ENCODE results near the gene RBMS1. TPM values are rescaled to one million over a fixed set of nuclear protein-coding genes. Genes with fewer than 3 reads are reported as not detected.
A peak's percentile ranks its signal among the peaks of the same experiment; 100 is the strongest.

Gene RBMS1
- total and polyA plus RNA-seq, 4 donors = 7.9 to 23.5 (median 15.5) TPM

DNA sequence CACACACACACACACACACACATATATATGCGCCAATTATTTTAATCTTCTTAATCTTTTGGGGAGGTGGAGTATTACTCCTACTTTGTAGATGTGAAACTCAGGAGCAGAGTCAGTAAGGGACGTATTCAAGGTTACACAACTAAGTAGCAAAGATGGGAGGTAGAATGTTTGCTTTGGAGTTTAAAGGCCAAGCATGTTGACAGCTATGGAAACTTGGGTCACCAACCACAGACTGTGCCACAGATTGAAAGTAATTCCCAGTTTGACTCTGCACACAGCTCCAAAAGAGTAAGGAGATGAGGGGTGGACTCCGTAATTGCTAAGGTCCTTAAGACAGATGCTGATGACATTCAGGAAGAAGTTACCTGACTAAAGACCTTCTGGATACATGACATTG is 168.7 kb downstream of the RBMS1 start:
- peaks cover 1 to 16% (median 11%) of the 10 kb centered on the region in 4 donors for H3K4me1 ChIP-seq (ENCODE audit: control insufficient read depth in 4 of 4, insufficient read depth in 4 of 4, low read length in 3 of 4)

More for the DNA sequence above, 168.7 kb downstream of the RBMS1 start:
- H3K9me3 ChIP-seq (ENCODE audit: control insufficient read depth in 4 of 4, low read length in 3 of 4) = no peaks in the 10 kb centered on the region
- no peak overlapping the region for H3K4me3 ChIP-seq (ENCODE audit: low read depth in 1 of 3, low read length in 3 of 3)
- no peak overlapping the region for H3K27ac ChIP-seq (ENCODE audit: low read depth in 1 of 2, low read length in 2 of 2)
- H3K9ac ChIP-seq (ENCODE audit: low read depth in 1 of 2, low read length in 2 of 2) = no peak overlapping the region
- WGBS = 64% methylated on average over 3 of the region's 3 CpGs
- TF ChIP-seq EGR1 (IDR thresholded peaks at IDR 0.05; ENCODE audit: low read depth in 2 of 2) (no peak), HNF4G (IDR thresholded peaks at IDR 0.05) (no peak), RXRA (IDR thresholded peaks at IDR 0.05) (peak; percentile 20 to 35), RAD21 (IDR thresholded peaks at IDR 0.05) (no peak), GABPA (IDR thresholded peaks at IDR 0.05 in 1 of 2, conservative IDR thresholded peaks at IDR 0.05 in 1 of 2) (no peak), ATF3 (IDR thresholded peaks at IDR 0.05) (no peak), FOXA1 (IDR thresholded peaks at IDR 0.05) (peak; percentile 12), ZBTB33 (IDR thresholded peaks at IDR 0.05) (no peak), HNF4A (conservative IDR thresholded peaks at IDR 0.05) (peak; percentile 41 to 56), FOXA2 (IDR thresholded peaks at IDR 0.05) (peak; percentile 42), SP1 (IDR thresholded peaks at IDR 0.05) (peak; percentile 29), JUND (IDR thresholded peaks at IDR 0.05) (no peak), NR2F2 (IDR thresholded peaks at IDR 0.05) (peak; percentile 18), TAF1 (conservative IDR thresholded peaks at IDR 0.05) (no peak), YY1 (IDR thresholded peaks at IDR 0.05) (peak; percentile 18)
- TF ChIP-seq, protein P1, sequence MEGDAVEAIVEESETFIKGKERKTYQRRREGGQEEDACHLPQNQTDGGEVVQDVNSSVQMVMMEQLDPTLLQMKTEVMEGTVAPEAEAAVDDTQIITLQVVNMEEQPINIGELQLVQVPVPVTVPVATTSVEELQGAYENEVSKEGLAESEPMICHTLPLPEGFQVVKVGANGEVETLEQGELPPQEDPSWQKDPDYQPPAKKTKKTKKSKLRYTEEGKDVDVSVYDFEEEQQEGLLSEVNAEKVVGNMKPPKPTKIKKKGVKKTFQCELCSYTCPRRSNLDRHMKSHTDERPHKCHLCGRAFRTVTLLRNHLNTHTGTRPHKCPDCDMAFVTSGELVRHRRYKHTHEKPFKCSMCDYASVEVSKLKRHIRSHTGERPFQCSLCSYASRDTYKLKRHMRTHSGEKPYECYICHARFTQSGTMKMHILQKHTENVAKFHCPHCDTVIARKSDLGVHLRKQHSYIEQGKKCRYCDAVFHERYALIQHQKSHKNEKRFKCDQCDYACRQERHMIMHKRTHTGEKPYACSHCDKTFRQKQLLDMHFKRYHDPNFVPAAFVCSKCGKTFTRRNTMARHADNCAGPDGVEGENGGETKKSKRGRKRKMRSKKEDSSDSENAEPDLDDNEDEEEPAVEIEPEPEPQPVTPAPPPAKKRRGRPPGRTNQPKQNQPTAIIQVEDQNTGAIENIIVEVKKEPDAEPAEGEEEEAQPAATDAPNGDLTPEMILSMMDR (IDR thresholded peaks at IDR 0.05; ENCODE audit: low read depth, low read length, missing input control) = no peak
- TF ChIP-seq, protein P2, sequence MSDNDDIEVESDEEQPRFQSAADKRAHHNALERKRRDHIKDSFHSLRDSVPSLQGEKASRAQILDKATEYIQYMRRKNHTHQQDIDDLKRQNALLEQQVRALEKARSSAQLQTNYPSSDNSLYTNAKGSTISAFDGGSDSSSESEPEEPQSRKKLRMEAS (IDR thresholded peaks at IDR 0.05) = no peak
- TF ChIP-seq, protein P3, sequence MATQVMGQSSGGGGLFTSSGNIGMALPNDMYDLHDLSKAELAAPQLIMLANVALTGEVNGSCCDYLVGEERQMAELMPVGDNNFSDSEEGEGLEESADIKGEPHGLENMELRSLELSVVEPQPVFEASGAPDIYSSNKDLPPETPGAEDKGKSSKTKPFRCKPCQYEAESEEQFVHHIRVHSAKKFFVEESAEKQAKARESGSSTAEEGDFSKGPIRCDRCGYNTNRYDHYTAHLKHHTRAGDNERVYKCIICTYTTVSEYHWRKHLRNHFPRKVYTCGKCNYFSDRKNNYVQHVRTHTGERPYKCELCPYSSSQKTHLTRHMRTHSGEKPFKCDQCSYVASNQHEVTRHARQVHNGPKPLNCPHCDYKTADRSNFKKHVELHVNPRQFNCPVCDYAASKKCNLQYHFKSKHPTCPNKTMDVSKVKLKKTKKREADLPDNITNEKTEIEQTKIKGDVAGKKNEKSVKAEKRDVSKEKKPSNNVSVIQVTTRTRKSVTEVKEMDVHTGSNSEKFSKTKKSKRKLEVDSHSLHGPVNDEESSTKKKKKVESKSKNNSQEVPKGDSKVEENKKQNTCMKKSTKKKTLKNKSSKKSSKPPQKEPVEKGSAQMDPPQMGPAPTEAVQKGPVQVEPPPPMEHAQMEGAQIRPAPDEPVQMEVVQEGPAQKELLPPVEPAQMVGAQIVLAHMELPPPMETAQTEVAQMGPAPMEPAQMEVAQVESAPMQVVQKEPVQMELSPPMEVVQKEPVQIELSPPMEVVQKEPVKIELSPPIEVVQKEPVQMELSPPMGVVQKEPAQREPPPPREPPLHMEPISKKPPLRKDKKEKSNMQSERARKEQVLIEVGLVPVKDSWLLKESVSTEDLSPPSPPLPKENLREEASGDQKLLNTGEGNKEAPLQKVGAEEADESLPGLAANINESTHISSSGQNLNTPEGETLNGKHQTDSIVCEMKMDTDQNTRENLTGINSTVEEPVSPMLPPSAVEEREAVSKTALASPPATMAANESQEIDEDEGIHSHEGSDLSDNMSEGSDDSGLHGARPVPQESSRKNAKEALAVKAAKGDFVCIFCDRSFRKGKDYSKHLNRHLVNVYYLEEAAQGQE (IDR thresholded peaks at IDR 0.05) = no peak
- H3K36me3 ChIP-seq (ENCODE audit: control insufficient read depth in 4 of 4, insufficient read depth in 3 of 4, low read depth in 1 of 4, low read length in 3 of 4) = no peaks in the 10 kb centered on the region
- no peaks in the 10 kb centered on the region for H3K27me3 ChIP-seq (ENCODE audit: control insufficient read depth in 4 of 4, insufficient read depth in 4 of 4, low read length in 3 of 4)
- DNase-seq (ENCODE audit: low spot score) = no peak
